ENCODE data around the gene LEP. TPM values are rescaled to one million over a fixed set of nuclear protein-coding genes. Genes with fewer than 3 reads are reported as not detected.
"Not testable (repeated sequence)": the region's sequence is repeated elsewhere in the genome, so short reads cannot be mapped to it uniquely, and the experiment has no call there.

Gene LEP
- polyA plus RNA-seq, 3 donors = 0.19 to 0.42 (median 0.34) TPM

GRCh38 chr7:128270826-128271272, 29.8 kb downstream of the LEP start:
- DNase-seq (ENCODE audit: low read depth in 3 of 3, low spot score in 2 of 3) = no peak

- no peak for DNase-seq (ENCODE audit: low read depth in 3 of 3, low spot score in 2 of 3)
Observed at GRCh38 chr7:128271471-128271941, 30.4 kb downstream of the LEP start.

GRCh38 chr7:128271942-128272481, 30.9 kb downstream of the LEP start:
- DNase-seq (ENCODE audit: low read depth in 3 of 3, low spot score in 2 of 3) = no peak

- DNase-seq (ENCODE audit: low read depth in 3 of 3, low spot score in 2 of 3) = no peak
Observed at GRCh38 chr7:128274246-128274883, 33.3 kb downstream of the LEP start.

- no peak for DNase-seq (ENCODE audit: low read depth in 3 of 3, low spot score in 2 of 3)
Observed at GRCh38 chr7:128274884-128275603, 34.0 kb downstream of the LEP start.

GRCh38 chr7:128275681-128276080, 34.6 kb downstream of the LEP start:
- no peak for DNase-seq (ENCODE audit: low read depth in 3 of 3, low spot score in 2 of 3)

GRCh38 chr7:128278366-128278765, 37.3 kb downstream of the LEP start:
- DNase-seq (ENCODE audit: low read depth in 3 of 3, low spot score in 2 of 3) = no peak

- no peak for DNase-seq (ENCODE audit: low read depth in 3 of 3, low spot score in 2 of 3)
Observed at GRCh38 chr7:128279124-128279713, 38.1 kb downstream of the LEP start.

- DNase-seq (ENCODE audit: low read depth in 3 of 3, low spot score in 2 of 3) = not testable (repeated sequence)
Observed at GRCh38 chr7:128280451-128280850, 39.4 kb downstream of the LEP start.

- no peak for DNase-seq (ENCODE audit: low read depth in 3 of 3, low spot score in 2 of 3)
Observed at GRCh38 chr7:128281605-128282380, 40.7 kb downstream of the LEP start.

GRCh38 chr7:128284102-128284501, 43.0 kb downstream of the LEP start:
- DNase-seq (ENCODE audit: low read depth in 3 of 3, low spot score in 2 of 3) = no peak

GRCh38 chr7:128287556-128287955, 46.5 kb downstream of the LEP start:
- DNase-seq (ENCODE audit: low read depth in 3 of 3, low spot score in 2 of 3) = no peak

- DNase-seq (ENCODE audit: low read depth in 3 of 3, low spot score in 2 of 3) = not testable (repeated sequence)
Observed at GRCh38 chr7:128298004-128298403, 56.9 kb downstream of the LEP start.

GRCh38 chr7:128299109-128299607, 58.1 kb downstream of the LEP start:
- DNase-seq (ENCODE audit: low read depth in 3 of 3, low spot score in 2 of 3) = no peak

GRCh38 chr7:128302139-128302538, 61.1 kb downstream of the LEP start:
- DNase-seq (ENCODE audit: low read depth in 3 of 3, low spot score in 2 of 3) = no peak

GRCh38 chr7:128303133-128303532, 62.1 kb downstream of the LEP start:
- DNase-seq (ENCODE audit: low read depth in 3 of 3, low spot score in 2 of 3) = no peak

- DNase-seq (ENCODE audit: low read depth in 3 of 3, low spot score in 2 of 3) = no peak
Observed at GRCh38 chr7:128303643-128304042, 62.6 kb downstream of the LEP start.

GRCh38 chr7:128304212-128304611, 63.1 kb downstream of the LEP start:
- no peak for DNase-seq (ENCODE audit: low read depth in 3 of 3, low spot score in 2 of 3)

- DNase-seq (ENCODE audit: low read depth in 3 of 3, low spot score in 2 of 3) = no peak
Observed at GRCh38 chr7:128307061-128307460, 66.0 kb downstream of the LEP start.

All from right renal cortex interstitium (tissue), 3 donors.